Subcutaneous abdominal adipose tissue (tissue), 5 donors: Measurements from ENCODE around the gene INPP1.
A peak's percentile ranks its signal among the peaks of the same experiment; 100 is the strongest.

Experiments
- H3K27ac ChIP-seq: one replicate; pipeline ENCODE4 v1.7.0; 2013; ENCODE audit warnings: low read depth, mild to moderate bottlenecking, inconsistent platforms, low read length, moderate library complexity
- H3K27me3 ChIP-seq, 5 donors: one replicate each; pipeline ENCODE4 v1.7.0; 2013; ENCODE audit warnings: low read length in 5 of 5, inconsistent platforms in 1 of 5; ENCODE audit not compliant: control insufficient read depth in 5 of 5, insufficient read depth in 4 of 5
- H3K36me3 ChIP-seq, 5 donors: one replicate each; pipeline ENCODE4 v1.7.0; 2013; ENCODE audit warnings: low read length in 5 of 5; ENCODE audit not compliant: control insufficient read depth in 5 of 5, insufficient read depth in 5 of 5
- H3K4me1 ChIP-seq, 5 donors: one replicate each; pipeline ENCODE4 v1.7.0; 2013; ENCODE audit warnings: low read length in 5 of 5, mild to moderate bottlenecking in 3 of 5, moderate library complexity in 1 of 5; ENCODE audit not compliant: control insufficient read depth in 5 of 5, insufficient read depth in 5 of 5
- H3K4me3 ChIP-seq, 5 donors: one replicate each; pipeline ENCODE4 v1.7.0; 2013; ENCODE audit warnings: low read length in 5 of 5, low read depth in 1 of 5
- H3K9ac ChIP-seq, 5 donors: one replicate each; pipeline ENCODE4 v1.7.0; 2013; ENCODE audit warnings: low read length in 5 of 5, mild to moderate bottlenecking in 4 of 5, moderate library complexity in 3 of 5
- H3K9me3 ChIP-seq, 5 donors: one replicate each; pipeline ENCODE4 v1.7.0; 2013; ENCODE audit warnings: low read length in 5 of 5; ENCODE audit not compliant: control insufficient read depth in 5 of 5
- donor health status: healthy.
- donor health status: healthy.
- donor health status: healthy.
- donor health status: healthy.
- donor health status: healthy.

INPP1 gene

GRCh38 chr2:190313880-190314279 lies 29.5 kb upstream of the INPP1 start:
- peaks cover 0 to 8% (median 0%) of the 10 kb centered on the region in 5 donors for H3K36me3 ChIP-seq
- no peaks in the 10 kb centered on the region for H3K9me3 ChIP-seq
- H3K4me3 ChIP-seq = no peak overlapping the region
- peaks cover 0 to 44% (median 24%) of the 10 kb centered on the region in 5 donors for H3K4me1 ChIP-seq
- no peak overlapping the region for H3K9ac ChIP-seq
- H3K27me3 ChIP-seq = no peaks in the 10 kb centered on the region
- peak overlapping the region; percentile 61 for H3K27ac ChIP-seq

GRCh38 chr2:190315273-190315672 lies 28.1 kb upstream of the INPP1 start:
- Histone ChIP-seq H3K9ac (no peak overlapping the region), H3K36me3 (peaks cover 0 to 2% (median 0%) of the 10 kb centered on the region in 5 donors), H3K27me3 (no peaks in the 10 kb centered on the region), H3K4me3 (no peak overlapping the region), H3K4me1 (peaks cover 0 to 51% (median 28%) of the 10 kb centered on the region in 5 donors), H3K27ac (no peak overlapping the region), H3K9me3 (no peaks in the 10 kb centered on the region)

DNA sequence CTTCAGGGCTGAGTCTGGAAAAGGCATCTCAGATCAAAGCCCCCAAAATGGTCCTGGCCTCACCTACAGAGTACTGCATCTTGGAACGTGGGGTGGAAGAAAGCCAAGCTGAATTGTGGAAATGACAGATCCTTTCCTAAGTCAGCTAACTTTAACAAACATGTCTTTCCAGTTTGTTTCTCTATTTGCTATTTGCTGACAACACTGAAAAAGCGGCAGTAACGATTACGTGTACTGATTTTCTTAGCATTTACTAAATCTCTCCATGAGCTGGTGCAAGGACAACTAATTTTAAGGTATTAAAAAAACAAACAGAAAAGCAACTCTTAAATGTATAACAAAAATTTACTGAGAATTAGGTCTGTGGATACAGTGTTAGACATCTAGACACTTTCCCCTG lies 24.9 kb upstream of the INPP1 start:
- peak overlapping the region; percentile 64 to 91 (median 77) for H3K9ac ChIP-seq
- peak overlapping the region; percentile 64 to 94 (median 82) for H3K4me3 ChIP-seq
- peak overlapping the region; percentile 89 for H3K27ac ChIP-seq
- no peaks in the 10 kb centered on the region for H3K27me3 ChIP-seq
- peaks cover 0 to 48% (median 24%) of the 10 kb centered on the region in 5 donors for H3K4me1 ChIP-seq
- H3K9me3 ChIP-seq = no peaks in the 10 kb centered on the region
- H3K36me3 ChIP-seq = no peaks in the 10 kb centered on the region

DNA sequence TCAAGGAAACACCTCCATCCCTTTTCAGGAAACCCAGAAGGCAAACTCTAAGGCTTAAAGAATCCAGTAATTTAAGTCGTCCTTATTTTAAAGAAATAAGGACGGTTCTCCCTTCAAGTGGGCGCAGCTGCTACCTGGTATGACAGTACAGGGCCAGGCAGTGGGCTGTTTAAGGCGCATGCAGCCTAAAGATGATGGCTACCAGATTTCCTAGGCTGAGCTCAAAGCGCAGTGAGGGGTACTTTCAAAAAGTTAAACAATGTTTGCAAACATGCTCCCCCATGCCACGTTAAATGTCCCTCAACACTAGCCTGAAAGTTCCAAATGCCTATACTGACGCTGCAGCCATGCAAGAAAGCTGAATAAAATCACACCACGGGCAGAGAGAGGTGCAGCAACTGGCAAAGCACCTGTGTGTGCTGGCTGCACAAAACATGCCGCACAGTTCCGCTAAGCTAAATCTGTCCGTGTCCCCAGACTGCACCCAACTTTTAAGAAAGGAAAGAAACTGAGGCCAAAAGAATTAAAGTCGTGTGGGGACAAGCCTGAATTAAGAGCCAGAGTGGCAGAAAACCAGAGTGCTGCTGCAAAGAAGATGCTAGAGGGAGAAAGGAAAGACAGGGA lies 24.3 kb upstream of the INPP1 start:
- H3K4me1 ChIP-seq = peaks cover 0 to 43% (median 20%) of the 10 kb centered on the region in 5 donors

GRCh38 chr2:190319555-190320498 lies 23.6 kb upstream of the INPP1 start, which contains the start of gene HIBCH:
Gene HIBCH, minus strand, starts transcription at chr2:190319826. Its CDS starts 76 bp downstream, at chr2:190319750.
- H3K4me3 ChIP-seq = peak within 1 kb of the TSS; percentile 64 to 94 (median 82)
- H3K36me3 ChIP-seq = no peaks in the 10 kb centered on the region
- H3K9ac ChIP-seq = peak within 1 kb of the TSS; percentile 57 to 91 (median 77)
- peak within 1 kb of the TSS; percentile 89 for H3K27ac ChIP-seq
- H3K27me3 ChIP-seq = no peaks in the 10 kb centered on the region
- H3K9me3 ChIP-seq = no peaks in the 10 kb centered on the region
- peaks cover 0 to 39% (median 20%) of the 10 kb centered on the region in 5 donors for H3K4me1 ChIP-seq

More for the DNA sequence above, 24.3 kb upstream of the INPP1 start:
- H3K4me3 ChIP-seq = peak overlapping the region; percentile 64 to 94 (median 82)
- H3K36me3 ChIP-seq = no peaks in the 10 kb centered on the region
- peak overlapping the region; percentile 50 to 91 (median 77) for H3K9ac ChIP-seq
- no peaks in the 10 kb centered on the region for H3K9me3 ChIP-seq
- H3K27ac ChIP-seq = peak overlapping the region; percentile 89
- no peaks in the 10 kb centered on the region for H3K27me3 ChIP-seq

- Histone ChIP-seq H3K36me3 (no peaks in the 10 kb centered on the region), H3K9ac (peak overlapping the region in 2 of 5 donors; percentile 57 to 86), H3K4me3 (no peak overlapping the region), H3K4me1 (peaks cover 0 to 36% (median 14%) of the 10 kb centered on the region in 5 donors), H3K9me3 (no peaks in the 10 kb centered on the region), H3K27me3 (no peaks in the 10 kb centered on the region), H3K27ac (peak overlapping the region; percentile 89)
These were observed 22.7 kb upstream of the INPP1 start for GRCh38 chr2:190320696-190321095.

DNA sequence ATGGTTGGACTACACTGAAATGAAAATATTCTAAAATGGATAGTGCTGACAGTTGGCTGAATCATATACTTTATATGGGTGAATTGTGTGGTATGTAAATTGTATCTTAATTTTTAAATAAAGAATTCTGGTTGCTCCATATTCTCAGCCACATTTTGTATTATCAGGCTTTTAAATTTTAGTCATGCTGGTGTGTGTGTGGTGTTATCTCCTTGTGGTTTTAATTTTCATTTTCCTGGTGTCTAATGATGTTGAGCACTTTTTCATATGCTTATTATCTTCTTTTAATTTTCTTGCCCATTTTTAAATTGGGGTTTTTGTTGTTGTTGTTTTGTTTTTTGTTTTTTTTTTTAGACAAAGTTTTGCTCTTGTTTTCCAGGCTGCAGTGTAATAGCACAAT lies 20.0 kb upstream of the INPP1 start:
- no peak overlapping the region for H3K27ac ChIP-seq
- peaks cover 0 to 14% (median 8%) of the 10 kb centered on the region in 5 donors for H3K4me1 ChIP-seq
- no peaks in the 10 kb centered on the region for H3K27me3 ChIP-seq
- H3K9me3 ChIP-seq = no peaks in the 10 kb centered on the region
- no peak overlapping the region for H3K9ac ChIP-seq
- H3K36me3 ChIP-seq = no peaks in the 10 kb centered on the region
- no peak overlapping the region for H3K4me3 ChIP-seq

DNA sequence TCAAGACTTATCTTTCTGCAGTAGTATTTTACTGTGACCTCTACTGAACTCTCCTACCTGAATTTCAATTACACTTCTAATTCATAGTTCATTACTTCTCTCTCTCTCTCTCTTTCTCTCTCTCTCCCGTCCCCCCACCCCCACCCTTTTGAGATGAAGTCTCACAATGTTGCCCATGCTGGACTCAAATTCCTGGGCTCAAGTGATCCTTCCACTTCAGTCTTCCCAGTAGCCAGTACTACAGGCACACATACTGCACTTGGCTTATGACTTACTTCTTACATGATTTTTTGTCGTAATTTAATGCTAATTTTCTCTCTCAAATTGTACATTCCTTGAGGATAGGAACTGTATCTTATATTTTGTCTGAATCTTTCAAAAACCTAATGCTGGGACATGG lies 17.8 kb upstream of the INPP1 start:
- Histone ChIP-seq H3K27ac (no peak overlapping the region), H3K27me3 (no peaks in the 10 kb centered on the region), H3K4me1 (no peaks in the 10 kb centered on the region), H3K9me3 (no peaks in the 10 kb centered on the region), H3K9ac (no peak overlapping the region), H3K4me3 (no peak overlapping the region), H3K36me3 (no peaks in the 10 kb centered on the region)

- H3K27me3 ChIP-seq = no peaks in the 10 kb centered on the region
These were observed 15.4 kb upstream of the INPP1 start for GRCh38 chr2:190327867-190328572.

More at GRCh38 chr2:190327867-190328572, 15.4 kb upstream of the INPP1 start:
- no peaks in the 10 kb centered on the region for H3K4me1 ChIP-seq
- no peak overlapping the region for H3K9ac ChIP-seq
- no peak overlapping the region for H3K27ac ChIP-seq
- H3K9me3 ChIP-seq = no peaks in the 10 kb centered on the region
- no peak overlapping the region for H3K4me3 ChIP-seq
- no peaks in the 10 kb centered on the region for H3K36me3 ChIP-seq
